GM19438 (cell line): ENCODE results near the gene CEP112.

Experiments
- ATAC-seq: cut with Tn5 transposase; IDR thresholded peaks from one replicate; pipeline ENCODE4 v1.9.1; 2021; ENCODE audit warnings: low read depth; ENCODE audit not compliant: unreplicated experiment

CEP112 gene

DNA sequence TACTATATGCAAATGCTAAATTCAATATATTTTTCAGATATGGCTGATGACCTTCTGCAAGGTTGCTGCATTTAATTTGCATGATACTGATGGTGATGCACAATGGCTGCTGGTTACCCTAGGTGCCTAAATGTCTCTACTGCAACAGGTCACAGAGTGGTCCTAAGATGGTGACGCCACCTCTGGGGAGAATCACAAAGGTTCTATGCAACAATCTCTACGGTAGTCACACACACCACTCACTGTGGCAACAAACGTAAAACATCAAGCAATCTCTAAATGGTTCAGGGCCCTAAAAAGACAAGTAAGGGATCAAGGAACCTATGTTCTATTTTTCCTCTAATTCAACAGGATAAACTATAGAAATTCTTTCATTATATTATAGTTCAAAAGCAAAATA is 293.3 kb downstream of the CEP112 start:
- ATAC-seq: no peak

DNA sequence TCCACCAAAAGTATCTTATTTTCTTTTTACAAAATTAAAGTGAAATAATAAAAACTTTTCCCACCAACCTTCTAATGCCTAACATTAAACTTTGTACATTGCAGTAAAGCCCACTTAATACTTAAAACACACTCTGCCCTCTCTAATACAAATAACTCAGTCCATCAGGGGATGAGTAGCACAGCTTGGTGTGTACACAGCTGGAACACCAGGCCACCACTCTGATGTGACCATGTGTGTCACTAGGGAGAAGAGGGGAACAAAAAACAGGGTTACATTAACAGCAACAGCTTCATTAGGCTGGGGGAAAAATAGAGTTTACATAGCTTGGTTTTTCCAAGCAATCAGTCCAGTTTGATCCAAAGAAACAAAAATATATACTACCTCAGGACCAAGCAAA is 295.0 kb downstream of the CEP112 start:
- ATAC-seq: no peak

DNA sequence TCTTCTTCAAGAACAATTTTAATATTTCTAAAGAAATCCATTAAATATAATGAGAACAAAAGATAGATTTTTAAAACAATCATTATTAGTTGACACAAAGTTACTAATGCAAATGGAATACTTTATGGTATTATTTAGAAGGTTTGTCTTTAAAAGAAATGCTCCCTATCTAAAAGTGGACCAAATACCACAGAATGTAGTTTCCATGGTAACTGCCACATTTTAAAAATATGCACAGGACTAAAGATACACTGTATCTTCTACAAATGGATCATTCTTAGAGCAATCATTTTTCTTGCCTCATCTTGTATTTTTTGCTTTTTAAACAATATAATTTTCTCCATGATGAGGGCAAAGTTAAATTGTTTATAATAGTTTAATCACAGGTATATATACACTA is 296.0 kb downstream of the CEP112 start:
- no peak for ATAC-seq

DNA sequence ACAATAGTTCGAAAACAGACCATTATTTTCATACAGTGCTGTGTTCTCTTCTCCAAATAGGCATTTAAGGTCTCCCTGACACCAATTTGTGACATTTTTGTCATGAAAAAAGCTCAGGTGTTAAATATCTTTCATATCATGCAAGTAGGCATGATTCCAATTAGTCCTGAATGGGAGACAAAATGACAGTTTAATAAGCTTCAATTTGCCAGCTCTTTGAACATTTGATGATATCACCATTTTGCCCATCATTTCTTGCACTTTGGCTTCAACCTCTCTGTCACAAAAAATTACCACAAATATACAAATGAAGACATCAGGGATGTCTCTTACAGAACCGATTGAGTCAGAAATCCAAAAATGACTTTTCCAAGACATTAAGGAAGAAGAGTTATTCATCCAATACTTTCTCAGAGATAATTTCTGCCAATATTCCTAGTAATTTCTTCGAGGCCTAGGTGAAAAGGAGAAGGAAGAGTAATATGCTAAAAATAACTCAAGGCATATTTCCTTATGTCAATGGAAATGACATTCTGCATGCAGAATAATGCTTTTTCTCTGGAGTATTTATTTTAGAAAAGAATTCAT is 298.1 kb downstream of the CEP112 start:
- no peak for ATAC-seq

DNA sequence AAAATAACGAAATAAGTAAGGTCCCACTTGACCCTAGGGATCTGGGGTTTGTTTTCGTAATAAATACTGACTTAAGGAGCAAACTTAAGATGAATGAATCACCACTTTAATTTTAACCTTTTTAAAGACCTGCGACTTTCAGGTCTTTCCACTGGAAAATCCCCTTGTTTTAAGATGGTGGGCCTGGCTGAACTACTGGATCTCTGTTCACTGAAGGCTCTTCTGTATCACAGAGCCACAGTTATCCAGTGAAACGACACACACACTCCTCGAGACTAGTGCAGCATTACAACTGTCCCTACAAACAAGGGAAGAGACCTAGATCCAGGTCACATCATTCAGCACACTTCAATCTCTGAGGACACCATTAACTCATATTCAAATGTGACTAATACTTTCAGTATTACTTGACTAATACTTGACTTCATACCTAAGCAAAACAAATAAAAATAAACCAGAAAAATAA is 299.0 kb downstream of the CEP112 start:
- ATAC-seq: no peak

DNA sequence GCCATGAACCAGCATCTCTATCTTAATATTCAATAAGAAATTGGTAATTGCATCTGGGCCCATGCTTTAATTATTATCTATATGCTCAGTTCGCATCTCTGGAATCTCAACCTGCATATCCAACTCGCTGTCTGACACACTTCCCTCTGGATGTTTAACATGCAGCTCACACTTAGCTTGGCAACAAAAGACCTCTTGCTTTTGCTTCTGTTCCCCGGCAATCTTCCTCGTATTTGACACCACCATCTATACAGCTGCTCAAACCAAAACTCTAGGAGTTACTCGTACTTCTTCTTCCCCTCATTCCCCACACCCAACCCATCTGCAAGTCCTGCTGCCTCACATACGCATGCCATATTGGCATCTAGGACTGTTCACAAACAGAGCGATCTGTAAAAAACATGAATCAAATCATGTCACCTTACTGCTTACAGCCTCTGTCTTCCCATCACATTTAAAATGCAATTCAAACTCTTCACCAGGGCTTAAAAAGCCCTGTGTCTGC is 300.6 kb downstream of the CEP112 start:
- ATAC-seq: no peak

DNA sequence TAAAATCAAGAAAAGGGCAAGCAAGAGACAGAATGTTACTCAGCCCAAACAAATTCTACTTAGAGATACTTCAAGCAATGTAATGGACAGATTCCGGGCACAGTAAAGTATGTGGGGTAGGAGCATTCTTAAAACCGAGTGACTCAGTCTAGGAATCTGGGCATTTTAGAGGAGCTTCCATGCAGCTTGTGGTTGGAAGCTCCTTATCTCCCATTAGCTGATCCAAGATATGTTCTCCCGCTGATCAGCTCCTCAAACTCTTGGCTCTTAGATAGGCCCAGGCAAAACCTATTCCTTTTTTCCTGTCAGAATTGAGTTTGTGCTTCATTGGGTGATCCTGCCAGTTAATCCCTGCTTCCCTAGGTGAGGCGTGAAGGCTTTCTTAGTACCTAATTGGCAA is 303.3 kb downstream of the CEP112 start:
- ATAC-seq: no peak

DNA sequence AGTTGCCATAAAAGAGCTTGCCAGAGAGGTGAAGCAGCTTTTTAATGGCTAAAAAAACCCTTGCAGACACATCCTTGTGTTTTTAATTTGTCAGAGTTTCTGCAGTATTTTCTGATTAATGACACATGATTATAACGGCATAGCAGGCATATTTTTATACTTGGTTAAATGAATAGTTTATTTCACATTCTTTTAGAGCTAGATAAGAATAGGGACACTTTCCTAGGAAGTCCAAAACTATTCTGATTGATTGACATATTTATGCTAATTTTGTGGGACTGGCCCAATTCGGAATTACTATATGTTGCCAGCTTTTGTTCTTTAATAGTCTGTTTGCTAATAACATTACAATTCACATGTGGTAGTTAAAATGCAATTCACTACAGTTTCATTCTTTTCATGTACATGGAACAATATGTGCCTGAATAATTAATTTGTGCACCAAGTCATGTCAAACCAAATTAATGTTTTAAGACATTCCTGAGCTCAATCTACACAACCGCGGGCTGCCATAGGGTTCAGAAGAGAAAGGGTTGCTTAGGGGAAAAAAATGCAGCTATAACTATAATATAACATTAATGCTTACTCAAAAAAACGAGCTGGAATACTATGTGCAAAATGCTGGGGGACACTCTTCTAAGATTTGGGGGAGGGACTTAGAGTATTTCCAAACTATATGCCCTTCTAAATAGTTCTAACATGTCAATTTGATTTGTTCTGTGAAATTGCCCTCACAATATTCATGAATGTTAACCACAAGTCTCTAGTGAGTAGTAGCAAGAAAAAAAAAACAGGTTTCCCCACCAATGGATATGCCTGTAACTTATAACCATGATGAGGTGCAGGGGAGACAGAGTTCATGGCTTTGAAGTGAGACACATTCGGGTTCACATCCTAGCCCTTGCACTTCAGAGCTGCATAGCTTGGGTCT is 305.4 kb downstream of the CEP112 start:
- no peak for ATAC-seq

DNA sequence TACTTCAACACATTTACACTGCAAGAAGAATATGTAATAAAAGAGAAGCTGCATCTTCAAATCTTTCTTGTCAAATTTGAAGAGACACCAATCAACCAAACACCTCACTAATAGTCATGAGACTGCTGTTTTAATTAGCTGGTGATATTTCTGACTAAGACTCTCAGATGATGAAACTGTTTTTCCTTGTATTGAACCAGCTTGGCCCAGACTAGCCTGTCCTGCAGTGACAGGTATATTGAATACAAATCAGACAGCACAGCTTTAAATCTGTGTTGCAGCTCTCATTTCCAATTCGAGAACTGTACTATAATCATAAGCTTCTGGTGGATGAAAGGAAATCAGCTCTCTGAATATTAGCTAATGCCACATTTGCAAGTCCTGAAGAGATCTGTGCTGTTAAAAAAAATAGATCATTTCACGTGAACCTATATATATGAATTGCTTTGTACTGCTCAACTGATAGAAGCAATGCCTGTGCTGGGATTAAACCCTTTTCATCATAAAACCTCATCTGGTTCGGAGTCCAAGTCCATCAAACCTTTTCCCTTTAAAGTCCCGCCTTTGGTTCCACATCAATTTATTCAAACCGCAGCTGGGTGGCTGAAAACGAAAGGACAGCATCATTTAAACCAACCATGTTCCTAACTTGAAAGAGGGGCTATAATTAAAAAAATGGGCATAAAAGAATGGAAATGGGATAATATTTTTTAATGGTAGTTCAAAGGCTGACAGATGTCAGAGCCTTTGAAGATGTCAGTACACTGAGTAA is 306.2 kb downstream of the CEP112 start:
- no peak for ATAC-seq

DNA sequence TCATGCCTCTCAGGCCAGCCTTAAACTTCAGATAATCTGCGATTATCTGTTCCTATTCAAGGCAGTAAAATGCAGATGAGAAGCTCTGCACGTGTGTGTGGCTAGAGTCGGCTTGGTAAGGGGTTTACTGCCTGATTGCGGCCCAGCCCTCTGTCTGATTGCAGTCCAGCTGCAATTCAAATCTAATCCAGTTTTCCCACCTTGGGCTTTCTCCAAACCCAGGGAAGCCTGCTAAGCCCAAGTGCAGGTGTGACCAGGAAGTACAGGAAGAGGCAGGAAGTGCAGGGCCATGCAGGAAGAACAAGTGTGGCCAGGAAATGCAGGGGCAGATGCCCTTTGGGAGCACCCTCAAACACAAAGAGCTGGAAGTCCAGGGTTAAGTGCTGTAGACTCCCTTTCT is 314.9 kb downstream of the CEP112 start:
- ATAC-seq: no peak

DNA sequence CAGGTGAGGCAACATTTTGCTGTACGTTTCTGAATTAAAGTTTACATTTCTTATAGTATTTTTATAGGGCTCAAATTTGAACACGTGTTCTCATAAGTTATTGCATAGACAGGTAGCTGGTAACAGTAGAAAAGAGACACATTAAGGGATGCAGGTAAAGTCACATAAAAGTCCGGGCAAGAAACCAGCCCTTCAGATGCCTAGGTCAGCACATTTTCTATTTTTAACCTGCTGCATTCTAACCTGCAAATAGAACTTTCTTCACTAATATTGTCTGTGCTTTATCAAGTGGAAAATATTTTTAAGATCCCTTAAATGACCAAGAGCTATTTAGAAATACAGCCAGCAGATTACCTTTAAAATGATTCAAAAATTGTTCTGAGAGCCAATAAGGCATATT is 323.1 kb downstream of the CEP112 start:
- no peak for ATAC-seq

DNA sequence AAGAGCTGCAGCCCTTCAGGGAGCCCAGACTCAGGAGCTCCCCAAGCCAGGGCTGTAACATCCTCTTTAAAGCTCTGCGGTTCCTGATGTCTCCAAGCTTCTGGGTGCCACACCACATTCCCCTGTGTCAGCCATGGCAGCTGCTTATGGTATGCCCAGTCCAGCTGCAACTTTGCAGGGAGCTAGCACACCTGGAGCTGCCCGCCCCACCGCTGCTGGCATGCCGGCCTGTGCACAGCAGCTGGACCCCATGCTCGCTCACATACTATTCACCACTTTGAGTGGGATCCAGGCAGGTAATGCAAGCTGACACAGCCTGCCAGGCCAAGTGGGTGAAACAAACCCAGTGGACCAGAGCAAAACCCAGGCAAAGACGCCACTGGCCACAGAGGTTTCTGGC is 324.9 kb downstream of the CEP112 start:
- ATAC-seq: no peak

DNA sequence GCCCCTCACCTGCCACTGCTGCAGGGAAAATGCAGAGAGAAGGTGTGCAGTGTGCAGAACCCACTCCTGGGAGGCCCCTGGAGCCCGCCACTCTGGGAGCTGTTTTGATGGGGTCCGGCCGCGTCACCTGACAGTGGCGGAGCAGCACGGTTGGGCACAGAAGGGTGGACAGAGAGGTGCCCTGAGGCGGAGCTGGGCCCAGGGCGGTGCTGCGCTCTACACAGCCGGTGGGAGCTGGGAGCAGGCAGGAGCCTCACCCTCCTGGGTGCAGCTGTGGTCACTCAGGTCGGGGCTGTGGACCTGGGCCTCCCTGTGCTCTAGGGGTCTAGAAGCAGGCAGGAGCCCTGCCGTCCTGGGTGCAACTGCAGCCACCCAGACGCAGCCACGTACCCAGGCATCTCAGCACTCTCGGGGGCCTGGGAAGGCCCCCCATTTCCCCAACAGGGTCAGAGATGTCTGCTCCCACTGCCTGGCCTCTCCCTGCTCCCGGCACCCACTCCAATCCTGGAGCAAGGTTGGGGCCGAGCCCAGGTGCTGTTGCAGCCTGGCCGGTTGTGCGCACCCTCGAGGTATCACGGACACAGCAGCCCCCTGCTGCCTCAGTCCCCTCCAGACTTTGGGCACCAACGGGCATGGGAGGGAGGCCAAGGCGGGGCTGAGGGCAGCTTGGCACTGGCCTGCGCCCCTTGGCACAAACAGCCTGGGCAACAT is 326.1 kb downstream of the CEP112 start:
- ATAC-seq: no peak

DNA sequence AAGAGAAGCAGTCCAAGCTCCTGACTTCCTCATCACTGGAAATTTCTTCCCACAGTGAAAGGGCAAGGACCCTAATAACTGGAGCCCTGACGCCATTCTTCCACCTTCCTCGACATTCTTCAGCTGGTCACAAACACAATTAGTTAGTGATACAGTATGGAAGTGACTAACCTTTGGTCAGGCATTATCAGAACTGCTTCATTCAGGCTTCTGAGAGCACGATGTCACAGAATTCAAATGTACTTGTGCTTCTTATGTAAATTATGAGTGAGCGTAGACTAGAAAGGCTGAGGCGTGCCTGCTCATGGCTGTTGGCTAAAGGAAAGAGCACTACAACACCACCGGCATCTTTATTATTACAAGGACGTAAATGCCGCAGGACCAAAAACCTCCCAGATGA is 327.5 kb downstream of the CEP112 start:
- no peak for ATAC-seq

DNA sequence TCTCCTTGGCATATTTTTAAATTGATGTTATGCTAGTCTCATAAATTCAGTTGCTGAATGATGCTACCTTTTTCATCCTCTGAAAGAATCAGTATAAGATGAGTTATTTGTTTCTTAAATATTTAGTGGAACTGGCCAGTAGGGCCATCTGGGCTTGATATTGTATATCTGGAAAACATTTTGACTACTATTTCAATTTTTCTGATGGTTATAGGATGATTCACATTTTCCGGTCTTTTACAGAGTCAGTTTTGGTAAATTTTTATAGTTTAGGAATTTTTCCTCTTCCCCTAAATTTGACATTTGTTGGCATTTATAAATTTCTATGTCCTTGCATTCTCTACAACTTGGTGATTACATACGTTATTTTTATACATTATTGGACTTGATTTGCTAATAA is 334.2 kb downstream of the CEP112 start:
- no peak for ATAC-seq

DNA sequence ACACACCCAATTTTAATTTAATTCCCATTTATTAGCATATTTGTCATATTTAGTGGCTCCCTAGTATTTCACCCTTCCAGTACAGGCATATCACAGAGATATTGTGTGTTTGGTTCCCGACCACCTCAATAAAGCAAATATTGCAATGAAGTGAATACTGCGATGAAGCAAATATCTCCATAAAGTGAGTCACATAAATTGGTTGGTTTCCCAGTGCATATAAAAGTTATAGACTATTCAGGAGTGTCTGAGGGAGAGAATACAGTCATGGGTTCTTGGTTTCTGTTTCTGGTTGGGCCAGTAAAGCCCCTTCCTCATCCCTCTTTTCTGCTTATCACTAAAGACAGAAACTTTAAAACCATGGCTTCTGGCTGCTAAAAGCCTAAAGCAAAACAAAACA is 335.1 kb downstream of the CEP112 start:
- no peak for ATAC-seq

DNA sequence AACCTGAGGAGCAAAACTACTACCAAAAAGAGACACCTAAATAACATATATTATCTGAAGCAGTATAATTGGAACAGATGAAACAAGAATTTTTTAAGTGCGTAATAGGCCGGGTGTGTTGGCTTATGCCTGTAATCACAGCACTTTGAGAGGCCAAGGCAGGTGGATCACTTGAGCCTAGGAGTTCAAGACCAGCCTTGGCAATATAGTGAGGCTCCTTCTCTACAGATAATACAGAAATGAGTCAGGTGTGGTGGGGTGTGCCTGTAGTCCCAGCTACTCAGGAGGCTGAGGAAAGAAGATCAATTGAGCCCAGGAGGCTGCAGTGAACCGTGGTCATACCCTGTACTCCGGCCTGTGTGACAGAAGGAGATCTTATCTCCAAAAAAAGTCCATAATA is 336.3 kb downstream of the CEP112 start:
- ATAC-seq: no peak

DNA sequence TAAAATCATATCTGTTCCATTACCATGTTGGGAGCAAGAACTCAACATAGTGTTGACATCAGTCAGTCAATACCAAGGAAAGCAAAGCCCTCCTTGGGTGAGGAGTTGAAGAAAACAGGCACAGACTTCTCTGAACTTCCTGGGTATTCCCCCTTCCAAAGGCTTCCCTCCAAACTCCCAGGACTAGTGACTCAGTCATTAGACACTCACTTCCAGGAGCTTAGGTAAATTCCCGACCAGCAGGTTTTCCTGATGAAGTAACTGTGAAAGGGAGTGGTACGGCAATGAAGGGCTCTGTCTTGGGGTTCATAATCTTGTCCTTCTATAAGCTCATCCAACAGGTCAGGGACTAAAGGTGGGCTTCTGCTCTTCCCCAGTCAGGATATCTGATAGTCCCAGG is 336.7 kb downstream of the CEP112 start:
- no peak for ATAC-seq

DNA sequence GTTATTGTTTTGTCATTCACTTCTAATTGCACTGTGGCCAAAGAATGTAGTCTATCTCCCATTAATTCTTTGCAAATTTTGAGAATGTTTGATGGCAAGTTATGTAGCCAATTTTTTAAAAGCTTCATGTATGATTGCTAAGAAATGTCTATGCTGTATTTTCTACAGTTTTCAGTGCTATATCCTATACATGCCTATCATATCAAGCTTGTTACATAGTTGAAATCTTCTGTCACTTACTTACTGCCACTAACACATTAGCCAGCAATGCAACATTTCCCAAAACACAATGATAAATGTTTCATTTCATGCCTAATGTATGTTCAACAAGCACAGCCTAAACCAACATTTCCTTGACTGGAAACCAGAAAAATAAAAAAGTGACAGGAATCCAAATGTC is 338.1 kb downstream of the CEP112 start:
- ATAC-seq: no peak

DNA sequence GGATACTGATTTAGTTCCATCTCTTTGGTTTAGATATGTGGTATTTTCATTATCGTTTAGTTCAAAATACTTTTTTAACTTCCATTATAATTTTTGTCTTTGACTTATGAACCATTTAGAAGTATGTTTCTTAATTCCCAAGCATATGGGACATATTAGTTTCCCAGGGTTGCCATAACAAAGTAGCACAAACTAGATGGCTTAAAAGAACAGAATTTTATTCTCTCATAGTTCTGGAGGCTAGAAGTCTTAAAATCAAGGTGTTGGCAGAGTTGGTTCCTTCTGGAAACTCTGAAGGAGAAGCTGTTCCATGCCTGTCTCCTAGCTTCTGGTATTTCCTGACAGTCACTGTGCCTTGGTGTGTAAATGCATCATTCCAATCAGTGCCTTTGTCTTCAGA is 339.0 kb downstream of the CEP112 start:
- ATAC-seq: no peak
